ENCODE results near the gene THSD7A. TPM values are rescaled to one million over a fixed set of nuclear protein-coding genes. Genes with fewer than 3 reads are reported as not detected.

The THSD7A gene
- total and polyA plus RNA-seq, 4 donors = 0.15 to 2.7 (median 1.9) TPM

DNA sequence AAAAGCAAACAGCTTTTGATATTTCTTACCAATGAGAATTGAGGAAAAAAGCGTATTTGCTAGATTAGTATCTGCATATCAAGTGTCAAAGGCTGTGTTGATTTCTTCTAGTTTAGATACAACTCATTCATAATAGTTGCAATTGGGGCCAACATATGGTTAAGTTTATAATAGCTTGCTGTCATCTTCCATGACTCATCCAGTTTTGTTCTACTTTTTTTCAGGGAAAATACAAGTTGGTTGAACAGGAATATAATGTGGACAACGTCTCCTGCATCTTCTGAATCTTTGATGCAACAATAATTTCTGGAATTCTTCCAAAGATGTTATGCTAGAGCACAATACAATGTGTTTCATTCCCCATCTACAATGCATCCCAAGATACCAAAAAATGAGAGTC is 182.0 kb downstream of the THSD7A start:
- 83% methylated on average over 2 of the region's 2 CpGs for WGBS
- TF ChIP-seq, protein P1, sequence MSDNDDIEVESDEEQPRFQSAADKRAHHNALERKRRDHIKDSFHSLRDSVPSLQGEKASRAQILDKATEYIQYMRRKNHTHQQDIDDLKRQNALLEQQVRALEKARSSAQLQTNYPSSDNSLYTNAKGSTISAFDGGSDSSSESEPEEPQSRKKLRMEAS (IDR thresholded peaks at IDR 0.05) = no peak
- TF ChIP-seq, protein P2, sequence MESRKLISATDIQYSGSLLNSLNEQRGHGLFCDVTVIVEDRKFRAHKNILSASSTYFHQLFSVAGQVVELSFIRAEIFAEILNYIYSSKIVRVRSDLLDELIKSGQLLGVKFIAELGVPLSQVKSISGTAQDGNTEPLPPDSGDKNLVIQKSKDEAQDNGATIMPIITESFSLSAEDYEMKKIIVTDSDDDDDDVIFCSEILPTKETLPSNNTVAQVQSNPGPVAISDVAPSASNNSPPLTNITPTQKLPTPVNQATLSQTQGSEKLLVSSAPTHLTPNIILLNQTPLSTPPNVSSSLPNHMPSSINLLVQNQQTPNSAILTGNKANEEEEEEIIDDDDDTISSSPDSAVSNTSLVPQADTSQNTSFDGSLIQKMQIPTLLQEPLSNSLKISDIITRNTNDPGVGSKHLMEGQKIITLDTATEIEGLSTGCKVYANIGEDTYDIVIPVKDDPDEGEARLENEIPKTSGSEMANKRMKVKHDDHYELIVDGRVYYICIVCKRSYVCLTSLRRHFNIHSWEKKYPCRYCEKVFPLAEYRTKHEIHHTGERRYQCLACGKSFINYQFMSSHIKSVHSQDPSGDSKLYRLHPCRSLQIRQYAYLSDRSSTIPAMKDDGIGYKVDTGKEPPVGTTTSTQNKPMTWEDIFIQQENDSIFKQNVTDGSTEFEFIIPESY (IDR thresholded peaks at IDR 0.05) = no peak
- no peak for TF ChIP-seq GABPA (IDR thresholded peaks at IDR 0.05 in 1 of 2, conservative IDR thresholded peaks at IDR 0.05 in 1 of 2)
- TF ChIP-seq, protein P3, sequence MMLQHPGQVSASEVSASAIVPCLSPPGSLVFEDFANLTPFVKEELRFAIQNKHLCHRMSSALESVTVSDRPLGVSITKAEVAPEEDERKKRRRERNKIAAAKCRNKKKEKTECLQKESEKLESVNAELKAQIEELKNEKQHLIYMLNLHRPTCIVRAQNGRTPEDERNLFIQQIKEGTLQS (IDR thresholded peaks at IDR 0.05) = no peak
- TF ChIP-seq, protein P4, sequence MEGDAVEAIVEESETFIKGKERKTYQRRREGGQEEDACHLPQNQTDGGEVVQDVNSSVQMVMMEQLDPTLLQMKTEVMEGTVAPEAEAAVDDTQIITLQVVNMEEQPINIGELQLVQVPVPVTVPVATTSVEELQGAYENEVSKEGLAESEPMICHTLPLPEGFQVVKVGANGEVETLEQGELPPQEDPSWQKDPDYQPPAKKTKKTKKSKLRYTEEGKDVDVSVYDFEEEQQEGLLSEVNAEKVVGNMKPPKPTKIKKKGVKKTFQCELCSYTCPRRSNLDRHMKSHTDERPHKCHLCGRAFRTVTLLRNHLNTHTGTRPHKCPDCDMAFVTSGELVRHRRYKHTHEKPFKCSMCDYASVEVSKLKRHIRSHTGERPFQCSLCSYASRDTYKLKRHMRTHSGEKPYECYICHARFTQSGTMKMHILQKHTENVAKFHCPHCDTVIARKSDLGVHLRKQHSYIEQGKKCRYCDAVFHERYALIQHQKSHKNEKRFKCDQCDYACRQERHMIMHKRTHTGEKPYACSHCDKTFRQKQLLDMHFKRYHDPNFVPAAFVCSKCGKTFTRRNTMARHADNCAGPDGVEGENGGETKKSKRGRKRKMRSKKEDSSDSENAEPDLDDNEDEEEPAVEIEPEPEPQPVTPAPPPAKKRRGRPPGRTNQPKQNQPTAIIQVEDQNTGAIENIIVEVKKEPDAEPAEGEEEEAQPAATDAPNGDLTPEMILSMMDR (IDR thresholded peaks at IDR 0.05; ENCODE audit: low read depth, low read length, missing input control) = no peak
- no peak for DNase-seq (ENCODE audit: low spot score)
- Histone ChIP-seq H3K9ac (ENCODE audit: low read depth in 1 of 2, low read length in 2 of 2) (no peak overlapping the region), H3K27ac (ENCODE audit: low read depth in 1 of 2, low read length in 2 of 2) (no peak overlapping the region), H3K4me3 (ENCODE audit: low read depth in 1 of 3, low read length in 3 of 3) (no peak overlapping the region), H3K4me1 (ENCODE audit: control insufficient read depth in 4 of 4, insufficient read depth in 4 of 4, low read length in 3 of 4) (no peaks in the 10 kb centered on the region), H3K27me3 (ENCODE audit: control insufficient read depth in 4 of 4, insufficient read depth in 4 of 4, low read length in 3 of 4) (no peaks in the 10 kb centered on the region), H3K9me3 (ENCODE audit: control insufficient read depth in 4 of 4, low read length in 3 of 4) (no peaks in the 10 kb centered on the region), H3K36me3 (ENCODE audit: control insufficient read depth in 4 of 4, insufficient read depth in 3 of 4, low read depth in 1 of 4, low read length in 3 of 4) (no peaks in the 10 kb centered on the region)

DNA sequence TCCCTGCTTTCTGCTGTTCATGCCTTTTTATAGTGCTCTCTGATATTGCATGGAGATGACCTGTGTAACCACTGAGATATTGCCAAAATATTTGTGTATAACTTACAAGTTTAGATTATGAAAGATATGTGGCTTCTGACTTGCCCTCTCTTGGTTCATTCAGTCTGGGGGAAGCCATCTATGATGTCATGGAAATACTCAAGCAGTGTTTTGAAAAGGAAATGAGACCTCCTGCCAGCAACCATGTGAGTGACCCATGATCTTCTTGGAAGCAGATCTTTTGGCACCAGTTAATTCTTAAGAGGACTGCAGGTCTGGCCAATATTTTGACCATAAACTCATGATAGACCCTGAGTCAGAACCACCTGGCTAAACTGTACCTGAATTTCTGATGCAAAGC is 183.0 kb downstream of the THSD7A start:
- TF ChIP-seq NR2F2 (IDR thresholded peaks at IDR 0.05) (peak; percentile 19), JUND (IDR thresholded peaks at IDR 0.05) (no peak)
- Histone ChIP-seq H3K36me3 (ENCODE audit: control insufficient read depth in 4 of 4, insufficient read depth in 3 of 4, low read depth in 1 of 4, low read length in 3 of 4) (no peaks in the 10 kb centered on the region), H3K4me3 (ENCODE audit: low read depth in 1 of 3, low read length in 3 of 3) (no peak overlapping the region), H3K27me3 (ENCODE audit: control insufficient read depth in 4 of 4, insufficient read depth in 4 of 4, low read length in 3 of 4) (no peaks in the 10 kb centered on the region), H3K4me1 (ENCODE audit: control insufficient read depth in 4 of 4, insufficient read depth in 4 of 4, low read length in 3 of 4) (no peaks in the 10 kb centered on the region), H3K9me3 (ENCODE audit: control insufficient read depth in 4 of 4, low read length in 3 of 4) (no peaks in the 10 kb centered on the region), H3K9ac (ENCODE audit: low read depth in 1 of 2, low read length in 2 of 2) (no peak overlapping the region), H3K27ac (ENCODE audit: low read depth in 1 of 2, low read length in 2 of 2) (no peak overlapping the region)
- no peak for DNase-seq (ENCODE audit: low spot score)

DNA sequence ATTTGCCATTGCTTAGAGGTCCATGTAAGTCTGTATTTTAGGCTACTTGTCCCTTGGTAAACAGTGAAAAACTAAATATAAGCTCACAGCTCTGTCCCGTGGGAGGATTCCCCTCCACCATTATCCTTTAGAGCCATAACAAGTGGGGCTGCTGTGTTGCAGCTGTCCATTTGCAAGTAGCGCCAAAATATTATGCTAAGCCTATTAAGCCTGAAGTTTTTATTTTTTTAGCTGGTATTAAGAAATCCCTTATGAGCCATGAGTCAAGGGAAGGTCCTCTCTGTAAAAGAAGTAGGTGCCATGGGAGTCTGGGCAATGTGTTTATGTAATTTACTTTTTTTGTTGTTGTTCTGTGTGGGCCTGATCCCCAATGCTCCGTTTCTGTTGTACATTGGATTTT is 183.9 kb downstream of the THSD7A start:
- no peak overlapping the region for H3K4me3 ChIP-seq (ENCODE audit: low read depth in 1 of 3, low read length in 3 of 3)
- no peak for DNase-seq (ENCODE audit: low spot score)
- H3K27ac ChIP-seq (ENCODE audit: low read depth in 1 of 2, low read length in 2 of 2) = no peak overlapping the region
- H3K9me3 ChIP-seq (ENCODE audit: control insufficient read depth in 4 of 4, low read length in 3 of 4) = no peaks in the 10 kb centered on the region
- no peak overlapping the region for H3K9ac ChIP-seq (ENCODE audit: low read depth in 1 of 2, low read length in 2 of 2)
- no peaks in the 10 kb centered on the region for H3K4me1 ChIP-seq (ENCODE audit: control insufficient read depth in 4 of 4, insufficient read depth in 4 of 4, low read length in 3 of 4)
- H3K27me3 ChIP-seq (ENCODE audit: control insufficient read depth in 4 of 4, insufficient read depth in 4 of 4, low read length in 3 of 4) = no peaks in the 10 kb centered on the region
- 88% methylated on average over 3 of the region's 3 CpGs for WGBS
- no peaks in the 10 kb centered on the region for H3K36me3 ChIP-seq (ENCODE audit: control insufficient read depth in 4 of 4, insufficient read depth in 3 of 4, low read depth in 1 of 4, low read length in 3 of 4)
- TF ChIP-seq HNF4A (conservative IDR thresholded peaks at IDR 0.05) (no peak), FOXA2 (IDR thresholded peaks at IDR 0.05) (no peak), NR2F2 (IDR thresholded peaks at IDR 0.05) (no peak), YY1 (IDR thresholded peaks at IDR 0.05) (no peak), TAF1 (conservative IDR thresholded peaks at IDR 0.05) (no peak), EGR1 (IDR thresholded peaks at IDR 0.05; ENCODE audit: low read depth in 2 of 2) (no peak), FOXA1 (IDR thresholded peaks at IDR 0.05) (no peak), RAD21 (IDR thresholded peaks at IDR 0.05) (no peak), GABPA (IDR thresholded peaks at IDR 0.05 in 1 of 2, conservative IDR thresholded peaks at IDR 0.05 in 1 of 2) (no peak), HNF4G (IDR thresholded peaks at IDR 0.05) (no peak)
- TF ChIP-seq, protein P2 (IDR thresholded peaks at IDR 0.05) = no peak
- TF ChIP-seq, protein P1 (IDR thresholded peaks at IDR 0.05) = no peak
- TF ChIP-seq, protein P5, sequence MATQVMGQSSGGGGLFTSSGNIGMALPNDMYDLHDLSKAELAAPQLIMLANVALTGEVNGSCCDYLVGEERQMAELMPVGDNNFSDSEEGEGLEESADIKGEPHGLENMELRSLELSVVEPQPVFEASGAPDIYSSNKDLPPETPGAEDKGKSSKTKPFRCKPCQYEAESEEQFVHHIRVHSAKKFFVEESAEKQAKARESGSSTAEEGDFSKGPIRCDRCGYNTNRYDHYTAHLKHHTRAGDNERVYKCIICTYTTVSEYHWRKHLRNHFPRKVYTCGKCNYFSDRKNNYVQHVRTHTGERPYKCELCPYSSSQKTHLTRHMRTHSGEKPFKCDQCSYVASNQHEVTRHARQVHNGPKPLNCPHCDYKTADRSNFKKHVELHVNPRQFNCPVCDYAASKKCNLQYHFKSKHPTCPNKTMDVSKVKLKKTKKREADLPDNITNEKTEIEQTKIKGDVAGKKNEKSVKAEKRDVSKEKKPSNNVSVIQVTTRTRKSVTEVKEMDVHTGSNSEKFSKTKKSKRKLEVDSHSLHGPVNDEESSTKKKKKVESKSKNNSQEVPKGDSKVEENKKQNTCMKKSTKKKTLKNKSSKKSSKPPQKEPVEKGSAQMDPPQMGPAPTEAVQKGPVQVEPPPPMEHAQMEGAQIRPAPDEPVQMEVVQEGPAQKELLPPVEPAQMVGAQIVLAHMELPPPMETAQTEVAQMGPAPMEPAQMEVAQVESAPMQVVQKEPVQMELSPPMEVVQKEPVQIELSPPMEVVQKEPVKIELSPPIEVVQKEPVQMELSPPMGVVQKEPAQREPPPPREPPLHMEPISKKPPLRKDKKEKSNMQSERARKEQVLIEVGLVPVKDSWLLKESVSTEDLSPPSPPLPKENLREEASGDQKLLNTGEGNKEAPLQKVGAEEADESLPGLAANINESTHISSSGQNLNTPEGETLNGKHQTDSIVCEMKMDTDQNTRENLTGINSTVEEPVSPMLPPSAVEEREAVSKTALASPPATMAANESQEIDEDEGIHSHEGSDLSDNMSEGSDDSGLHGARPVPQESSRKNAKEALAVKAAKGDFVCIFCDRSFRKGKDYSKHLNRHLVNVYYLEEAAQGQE (IDR thresholded peaks at IDR 0.05) = no peak

All from liver (tissue), 9 donors.